K562 (cell line): ENCODE data around the gene SCRN2. TPM values are rescaled to one million over a fixed set of nuclear protein-coding genes. Genes with fewer than 3 reads are reported as not detected.

Experiments
- CTCFL ChIP-seq: IDR thresholded peaks from 2 replicates; pipeline ENCODE4 v1.6.1; 2011; ENCODE audit warnings: borderline replicate concordance, low read depth, mild to moderate bottlenecking, moderate library complexity, low read length; ENCODE audit not compliant: insufficient read depth, poor library complexity, severe bottlenecking
- ETV1 ChIP-seq: fragments of 450-650 bp; conservative IDR thresholded peaks from 2 replicates; pipeline ENCODE4 v1.6.1; 2016; ENCODE audit warnings: missing genetic modification characterization, control low read depth, low read depth, missing compliant biosample characterization
- HOMEZ ChIP-seq: fragments of 250-450 bp; sonication (Bioruptor Pico); IDR thresholded peaks from 2 replicates; pipeline ENCODE4 v1.4.0; 2020; ENCODE audit warnings: mild to moderate bottlenecking, moderate library complexity
- HOXB6 ChIP-seq: fragments of 250-450 bp; sonication (Bioruptor Pico); IDR thresholded peaks from 2 replicates; pipeline ENCODE4 v1.5.1; 2022; ENCODE audit warnings: mild to moderate bottlenecking, borderline replicate concordance
- ILK ChIP-seq: fragments of 450-650 bp; IDR thresholded peaks from 2 replicates; pipeline ENCODE4 v1.6.1; 2016; ENCODE audit warnings: missing genetic modification characterization, low read depth, mild to moderate bottlenecking, missing compliant biosample characterization, moderate library complexity, borderline replicate concordance
- POLR2G ChIP-seq: fragments of 200-400 bp; formaldehyde crosslinking; IDR thresholded peaks from 2 replicates; pipeline ENCODE4 v1.6.1; 2017; ENCODE audit warnings: low read depth, mild to moderate bottlenecking, antibody characterized with exemption, low read length, moderate library complexity
- PRMT5 ChIP-seq: sonication (generic); formaldehyde crosslinking; IDR thresholded peaks from 2 replicates; pipeline ENCODE4 v1.5.0; 2020; ENCODE audit warnings: missing genetic modification reagents
- TEAD1 ChIP-seq, 2 experiments: fragments of 450-650 bp in 1 of 2; sonication (generic) in 1 of 2; formaldehyde crosslinking; IDR thresholded peaks; 2 replicates each; pipeline versions ENCODE4 v1.4.0 to v1.8.0; 2020 to 2022; ENCODE audit warnings: mild to moderate bottlenecking in 2 of 2, missing genetic modification reagents in 1 of 2
- YBX1 ChIP-seq: fragments of 450-650 bp; IDR thresholded peaks from 2 replicates; pipeline ENCODE4 v1.7.1; 2016; ENCODE audit warnings: mild to moderate bottlenecking
- ZBTB11 ChIP-seq, 3 experiments: fragments of 200-800 bp in 1 of 3; fragments of 250-450 bp in 1 of 3; fragments of 450-650 bp in 1 of 3; sonication (Bioruptor Pico) in 1 of 3; sonication (Bioruptor generic) in 1 of 3; formaldehyde crosslinking in 1 of 3; IDR thresholded peaks; 2 replicates each; pipeline versions ENCODE4 v1.6.1 to v1.8.0; 2016 to 2022; ENCODE audit warnings: mild to moderate bottlenecking in 2 of 3, missing genetic modification characterization in 2 of 3, missing compliant biosample characterization in 1 of 3, moderate library complexity in 1 of 3
- ZBTB49 ChIP-seq: sonication (generic); formaldehyde crosslinking; IDR thresholded peaks from 2 replicates; pipeline ENCODE4 v1.8.0; 2022; ENCODE audit warnings: missing genetic modification reagents, mild to moderate bottlenecking, borderline replicate concordance
- ZNF133 ChIP-seq: fragments of 250-450 bp; sonication (Bioruptor Pico); IDR thresholded peaks from 2 replicates; pipeline ENCODE4 v1.4.0; 2020; ENCODE audit warnings: mild to moderate bottlenecking
- ZNF134 ChIP-seq: fragments of 250-450 bp; sonication (Bioruptor Pico); conservative IDR thresholded peaks from 2 replicates; pipeline ENCODE4 v1.4.0; 2020
- ZNF324 ChIP-seq: fragments of 250-450 bp; sonication (Bioruptor Pico); IDR thresholded peaks from 2 replicates; pipeline ENCODE4 v1.4.0; 2020; ENCODE audit warnings: mild to moderate bottlenecking
- ZNF561 ChIP-seq: fragments of 450-650 bp; formaldehyde crosslinking; conservative IDR thresholded peaks from 2 replicates; pipeline ENCODE4 v1.4.0; 2020; ENCODE audit warnings: mild to moderate bottlenecking, moderate library complexity
- ZNF586 ChIP-seq: fragments of 450-650 bp; formaldehyde crosslinking; conservative IDR thresholded peaks from 2 replicates; pipeline ENCODE4 v1.4.0; 2020; ENCODE audit warnings: mild to moderate bottlenecking, moderate library complexity
- ZNF77 ChIP-seq: fragments of 250-450 bp; sonication (Bioruptor Pico); IDR thresholded peaks from 2 replicates; pipeline ENCODE4 v1.5.0; 2020
- polyA plus RNA-seq, 8 experiments: library from polyadenylated mRNA; depleted of rRNA in 4 of 8; stranded (reverse) in 5 of 8; unstranded in 3 of 8; fragments of >200 nt; fragmentation: Nextera tagmentation in 2 of 8; fragmentation: Illumina TruSeq in 1 of 8; extraction: Ambion mirVana in 2 of 8; extraction: Trizol in 1 of 8; gene quantifications; 2 replicates each; pipeline versions ENCODE4 v1.2.1 to v1.2.3, GENCODE V29; 2011 to 2014; ENCODE audit warnings: inconsistent platforms in 1 of 8, missing spikeins in 1 of 8
- total RNA-seq, 7 experiments: library from RNA; depleted of rRNA in 6 of 7; stranded (reverse); fragments of >200 nt in 6 of 7; fragmentation: Illumina TruSeq in 2 of 7; extraction: Trizol in 2 of 7; gene quantifications; 2 replicates each; pipeline versions ENCODE4 v1.2.1 to v1.2.3, GENCODE V29; 2011 to 2021; ENCODE audit warnings: low replicate concordance in 1 of 7

The SCRN2 gene
- total and polyA plus RNA-seq, 9 of the 15 experiments (the other 6 are each of a cell fraction or from before 2014, with no cell fraction given): 0.25 to 32.9 (median 13.6) TPM

- TF ChIP-seq CTCFL: peak; percentile 28
- TF ChIP-seq ZBTB11 (CRISPR knock-in tag; IDR thresholded peaks at IDR 0.05): no peak
- TF ChIP-seq ZBTB49 (CRISPR knock-in tag): no peak
- no peak for TF ChIP-seq PRMT5
- no peak for TF ChIP-seq ZNF561 (CRISPR knock-in tag)
- TF ChIP-seq ZNF134 (CRISPR knock-in tag): no peak
- no peak for TF ChIP-seq ZNF324
- TF ChIP-seq HOMEZ (CRISPR knock-in tag): no peak
- TF ChIP-seq HOXB6 (CRISPR knock-in tag): no peak
- no peak for TF ChIP-seq ZNF133 (CRISPR knock-in tag)
- TF ChIP-seq ZNF77 (CRISPR knock-in tag): no peak
- TF ChIP-seq ZNF586: no peak
- no peak for TF ChIP-seq YBX1
- TF ChIP-seq POLR2G: no peak
- 0 out of 4 replicates have a peak, but pooled peaks of 1 of the 2 experiments have one; percentile 18 for TF ChIP-seq TEAD1 (CRISPR knock-in tag; IDR thresholded peaks at IDR 0.05)
- TF ChIP-seq ILK (tag): no peak
- peak; percentile 36; the same call in 1 of the 2 replicates for TF ChIP-seq ETV1
Observed at GRCh38 chr17:47889734-47890529, 48.9 kb upstream of the SCRN2 start (continued).
